Measurements from ENCODE around the gene EFCAB5. TPM values are rescaled to one million over a fixed set of nuclear protein-coding genes. Genes with fewer than 3 reads are reported as not detected.

The EFCAB5 gene
- polyA plus RNA-seq, 1 donor (not counting 4 experiments of a cell fraction or from before 2014, with no cell fraction given) = 0.17 TPM

DNA sequence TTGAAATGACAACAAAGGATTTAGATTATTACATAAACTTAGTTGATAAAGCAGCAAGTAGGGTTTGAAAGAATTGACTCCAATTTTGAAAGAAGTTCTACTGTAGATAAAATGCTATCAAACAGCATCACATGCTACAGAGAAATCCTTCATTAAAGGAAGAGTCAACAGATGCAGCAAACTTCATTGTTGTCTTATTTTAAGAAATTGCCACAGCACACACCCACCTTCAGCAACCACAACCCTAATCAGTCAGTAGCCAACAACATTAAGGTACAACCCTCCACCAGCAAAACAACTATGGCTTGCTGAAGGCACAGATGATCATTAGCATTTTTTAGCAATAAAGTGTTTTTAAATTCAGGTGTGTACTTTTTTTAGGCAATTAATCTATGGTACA, 100.1 kb downstream of the EFCAB5 start:
- no peak for TF ChIP-seq CTCF (optimal IDR thresholded peaks at IDR 0.05 in 1 of 3, IDR thresholded peaks at IDR 0.05 in 1 of 3, conservative IDR thresholded peaks at IDR 0.05 in 1 of 3; ENCODE audit: extremely low read depth in 1 of 3, insufficient read depth in 2 of 3, low read length in 3 of 3)
- no peak for TF ChIP-seq EZH2 (IDR thresholded peaks at IDR 0.05; ENCODE audit: low read length)
- dilution Hi-C loops (cut with MboI; ENCODE audit: extremely low pct_ligation_motif_present, low sequenced_read_pairs) = no loop called here
- DNase-seq (ENCODE audit: low read depth, low spot score) = no peak
- peaks cover 6% of the 10 kb centered on the region for H3K4me1 ChIP-seq (ENCODE audit: control insufficient read depth, extremely low read depth, insufficient read depth, low read length)
- peaks cover 2% of the 10 kb centered on the region for H3K9me3 ChIP-seq (ENCODE audit: control insufficient read depth, low read depth, low read length)
- H3K79me2 ChIP-seq (ENCODE audit: control insufficient read depth, insufficient read depth, low read length) = no peaks in the 10 kb centered on the region
- no peak overlapping the region for H3K4me2 ChIP-seq (ENCODE audit: control insufficient read depth, extremely low read depth, insufficient read depth, low read depth, low read length)
- H2AFZ ChIP-seq (ENCODE audit: control insufficient read depth, low read length) = no peak overlapping the region
- H3K27ac ChIP-seq (ENCODE audit: control insufficient read depth, insufficient read depth, low read length) = no peak overlapping the region
- FAIRE-seq = no peak
- H3K9me1 ChIP-seq (ENCODE audit: control insufficient read depth, extremely low read depth, insufficient read depth, low read length) = no peaks in the 10 kb centered on the region
- no peaks in the 10 kb centered on the region for H4K20me1 ChIP-seq (ENCODE audit: control insufficient read depth, extremely low read depth, insufficient read depth, low read length)
- H3K9ac ChIP-seq (ENCODE audit: control insufficient read depth, extremely low read depth, insufficient read depth, low read length) = no peak overlapping the region
- no peaks in the 10 kb centered on the region for H3K27me3 ChIP-seq (ENCODE audit: control insufficient read depth, extremely low read depth, insufficient read depth, low read length)
- H3K4me3 ChIP-seq (ENCODE audit: control insufficient read depth in 2 of 3, extremely low read depth in 1 of 3, insufficient read depth in 2 of 3, low read depth in 1 of 3, low read length in 3 of 3) = no peak overlapping the region
- H3K36me3 ChIP-seq (ENCODE audit: control insufficient read depth in 2 of 2, extremely low read depth in 1 of 2, insufficient read depth in 2 of 2, low read length in 2 of 2) = no peaks in the 10 kb centered on the region

GRCh38 chr17:30062372-30062771, 120.9 kb downstream of the EFCAB5 start:
- H3K9me1 ChIP-seq (ENCODE audit: control insufficient read depth, extremely low read depth, insufficient read depth, low read length) = no peaks in the 10 kb centered on the region
- no peaks in the 10 kb centered on the region for H3K79me2 ChIP-seq (ENCODE audit: control insufficient read depth, insufficient read depth, low read length)
- H3K4me3 ChIP-seq (ENCODE audit: control insufficient read depth in 2 of 3, extremely low read depth in 1 of 3, insufficient read depth in 2 of 3, low read depth in 1 of 3, low read length in 3 of 3) = no peak overlapping the region
- H3K9ac ChIP-seq (ENCODE audit: control insufficient read depth, extremely low read depth, insufficient read depth, low read length) = no peak overlapping the region
- no peaks in the 10 kb centered on the region for H3K36me3 ChIP-seq (ENCODE audit: control insufficient read depth in 2 of 2, extremely low read depth in 1 of 2, insufficient read depth in 2 of 2, low read length in 2 of 2)
- no peaks in the 10 kb centered on the region for H3K4me1 ChIP-seq (ENCODE audit: control insufficient read depth, extremely low read depth, insufficient read depth, low read length)
- H2AFZ ChIP-seq (ENCODE audit: control insufficient read depth, low read length) = no peak overlapping the region
- H4K20me1 ChIP-seq (ENCODE audit: control insufficient read depth, extremely low read depth, insufficient read depth, low read length) = no peaks in the 10 kb centered on the region
- no peaks in the 10 kb centered on the region for H3K9me3 ChIP-seq (ENCODE audit: control insufficient read depth, low read depth, low read length)
- peaks cover 9% of the 10 kb centered on the region for H3K27me3 ChIP-seq (ENCODE audit: control insufficient read depth, extremely low read depth, insufficient read depth, low read length)
- H3K27ac ChIP-seq (ENCODE audit: control insufficient read depth, insufficient read depth, low read length) = no peak overlapping the region
- dilution Hi-C loops (cut with MboI; ENCODE audit: extremely low pct_ligation_motif_present, low sequenced_read_pairs) = no loop called here
- FAIRE-seq (no peak), DNase-seq (ENCODE audit: low read depth, low spot score) (no peak)
- TF ChIP-seq EZH2 (IDR thresholded peaks at IDR 0.05; ENCODE audit: low read length) = no peak
- no peak for TF ChIP-seq CTCF (optimal IDR thresholded peaks at IDR 0.05 in 1 of 3, IDR thresholded peaks at IDR 0.05 in 1 of 3, conservative IDR thresholded peaks at IDR 0.05 in 1 of 3; ENCODE audit: extremely low read depth in 1 of 3, insufficient read depth in 2 of 3, low read length in 3 of 3)
- no peak overlapping the region for H3K4me2 ChIP-seq (ENCODE audit: control insufficient read depth, extremely low read depth, insufficient read depth, low read depth, low read length)

All from keratinocyte (primary cell).